ENCODE data around the gene CCNDBP1. TPM values are rescaled to one million over a fixed set of nuclear protein-coding genes. Genes with fewer than 3 reads are reported as not detected.
"Not testable (repeated sequence)": the region's sequence is repeated elsewhere in the genome, so short reads cannot be mapped to it uniquely, and the experiment has no call there.

The CCNDBP1 gene
- polyA plus RNA-seq, 1 donor: 41.8 TPM

DNA sequence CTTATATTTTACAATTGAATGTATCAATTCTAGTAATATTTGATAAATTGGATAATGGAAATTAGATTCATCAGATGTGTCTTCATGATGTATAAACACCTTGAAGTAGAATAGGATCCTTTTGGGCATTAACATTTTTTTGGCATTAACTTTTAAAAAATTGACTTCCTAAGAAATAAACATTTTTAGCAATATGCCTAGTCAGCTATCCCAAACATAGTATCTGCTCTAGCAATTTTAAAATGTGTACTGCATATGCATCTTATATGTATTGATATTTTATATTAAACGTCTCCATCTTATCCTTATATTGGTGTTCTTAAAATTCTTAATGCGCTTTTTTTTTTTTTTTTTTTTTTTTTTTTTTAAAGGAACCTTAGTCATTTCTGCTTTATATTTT lies 8.5 kb downstream of the CCNDBP1 start:
- DNase-seq (ENCODE audit: low read depth): no peak

DNA sequence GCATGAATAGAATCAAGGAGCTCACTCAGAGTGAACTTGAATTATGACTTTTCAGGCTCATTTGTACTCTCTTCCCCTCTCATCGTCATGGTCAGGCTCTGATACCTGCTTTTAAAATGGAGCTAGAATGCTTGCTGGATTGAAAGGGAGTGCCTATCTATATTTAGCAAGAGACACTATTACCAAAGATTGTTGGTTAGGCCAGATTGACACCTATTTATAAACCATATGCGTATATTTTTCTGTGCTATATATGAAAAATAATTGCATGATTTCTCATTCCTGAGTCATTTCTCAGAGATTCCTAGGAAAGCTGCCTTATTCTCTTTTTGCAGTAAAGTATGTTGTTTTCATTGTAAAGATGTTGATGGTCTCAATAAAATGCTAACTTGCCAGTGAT lies 9.6 kb downstream of the CCNDBP1 start:
- no peak for DNase-seq (ENCODE audit: low read depth)

DNA sequence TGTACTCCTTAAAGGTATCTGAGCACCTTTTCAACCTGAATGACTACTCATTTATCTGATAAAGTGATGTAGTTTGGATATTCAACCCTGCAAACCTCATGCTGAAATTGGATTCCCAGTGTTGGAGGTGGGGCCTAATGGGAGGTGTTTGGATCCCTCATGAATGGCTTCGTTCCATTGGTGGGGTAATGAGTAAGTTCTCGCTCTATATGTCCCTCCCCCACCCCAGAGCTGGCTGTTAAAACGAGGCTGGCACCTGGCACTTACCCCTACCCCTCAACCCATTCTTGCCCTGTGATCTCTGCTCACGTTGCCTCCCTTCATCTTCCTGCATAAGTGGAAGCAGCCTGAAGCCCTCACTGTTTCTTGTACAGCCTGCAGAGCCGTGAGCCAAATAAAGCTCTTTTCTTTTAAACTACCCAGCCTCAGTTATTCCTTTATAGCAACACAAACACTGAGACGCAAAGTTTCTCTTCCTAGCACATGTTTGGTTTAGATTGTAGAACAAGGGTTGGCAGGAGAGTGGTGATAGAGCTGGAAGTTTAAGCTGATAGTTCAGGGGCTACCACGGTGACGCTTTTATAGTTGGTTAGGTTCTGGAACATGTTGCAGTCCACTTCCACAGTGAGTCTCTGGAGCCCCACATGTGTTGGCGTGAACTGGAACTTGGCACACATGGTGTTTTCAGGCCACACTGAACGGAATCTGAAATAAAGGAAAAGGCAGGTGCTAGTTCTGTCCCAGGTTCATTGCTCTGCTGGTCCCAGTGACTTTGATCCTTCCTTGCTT lies 11.8 kb downstream of the CCNDBP1 start:
- DNase-seq (ENCODE audit: low read depth): no peak

DNA sequence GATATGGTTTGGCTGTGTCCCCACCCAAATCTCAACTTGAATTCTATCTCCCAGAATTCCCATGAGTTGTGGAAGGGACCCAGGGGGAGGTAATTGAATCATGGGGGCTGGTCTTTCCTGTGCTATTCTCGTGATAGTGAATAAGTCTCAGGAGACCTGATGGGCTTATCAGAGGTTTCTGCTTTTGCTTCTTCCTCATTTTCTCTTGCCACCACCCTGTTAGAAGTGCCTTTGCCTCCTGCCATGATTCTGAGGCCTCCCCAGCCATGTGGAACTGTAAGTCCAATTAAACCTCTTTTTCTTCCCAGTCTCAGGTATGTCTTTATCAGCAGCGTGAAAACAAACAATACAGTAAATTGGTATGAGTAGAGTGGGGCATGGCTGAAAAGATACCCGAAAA lies 12.6 kb downstream of the CCNDBP1 start:
- not testable (repeated sequence) for DNase-seq (ENCODE audit: low read depth)

DNA sequence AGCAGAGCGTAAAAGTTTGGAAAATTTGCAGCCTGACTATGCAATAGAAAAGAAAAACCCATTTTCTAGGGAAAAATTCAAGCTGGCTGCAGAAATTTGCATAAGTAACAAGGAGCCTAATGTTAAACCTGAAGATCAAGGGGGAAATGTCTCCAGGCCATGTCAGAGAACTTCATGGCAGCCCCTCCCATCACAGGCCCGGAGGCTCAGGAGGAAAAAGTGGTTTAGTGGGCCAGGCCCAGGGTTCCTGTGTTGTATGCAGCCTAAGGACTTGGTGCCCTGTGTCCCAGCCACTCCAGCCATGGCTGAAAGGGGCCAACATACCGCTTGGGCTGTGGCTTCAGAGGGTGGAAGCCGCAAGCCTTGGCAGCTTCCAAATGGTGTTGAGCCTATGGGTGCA lies 13.4 kb downstream of the CCNDBP1 start:
- not testable (repeated sequence) for DNase-seq (ENCODE audit: low read depth)

DNA sequence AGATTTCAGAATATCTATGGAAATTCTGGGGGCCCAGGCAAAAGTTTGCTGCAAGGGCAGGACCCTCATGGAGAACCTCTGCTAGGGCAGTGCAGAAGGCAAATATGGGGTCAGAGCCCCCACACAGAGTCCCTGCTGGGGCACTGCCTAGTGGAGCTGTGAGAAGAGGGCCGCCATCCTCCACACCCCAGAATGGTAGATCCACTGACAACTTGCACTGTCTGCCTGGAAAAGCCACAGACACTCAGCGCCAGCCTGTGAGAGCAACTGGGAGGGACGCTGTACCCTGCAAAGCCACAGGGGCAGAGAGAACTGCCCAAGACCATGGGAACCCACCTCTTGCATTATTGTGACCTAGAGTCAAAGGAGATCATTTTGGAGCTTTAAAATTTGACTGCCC lies 13.8 kb downstream of the CCNDBP1 start:
- DNase-seq (ENCODE audit: low read depth): no peak

DNA sequence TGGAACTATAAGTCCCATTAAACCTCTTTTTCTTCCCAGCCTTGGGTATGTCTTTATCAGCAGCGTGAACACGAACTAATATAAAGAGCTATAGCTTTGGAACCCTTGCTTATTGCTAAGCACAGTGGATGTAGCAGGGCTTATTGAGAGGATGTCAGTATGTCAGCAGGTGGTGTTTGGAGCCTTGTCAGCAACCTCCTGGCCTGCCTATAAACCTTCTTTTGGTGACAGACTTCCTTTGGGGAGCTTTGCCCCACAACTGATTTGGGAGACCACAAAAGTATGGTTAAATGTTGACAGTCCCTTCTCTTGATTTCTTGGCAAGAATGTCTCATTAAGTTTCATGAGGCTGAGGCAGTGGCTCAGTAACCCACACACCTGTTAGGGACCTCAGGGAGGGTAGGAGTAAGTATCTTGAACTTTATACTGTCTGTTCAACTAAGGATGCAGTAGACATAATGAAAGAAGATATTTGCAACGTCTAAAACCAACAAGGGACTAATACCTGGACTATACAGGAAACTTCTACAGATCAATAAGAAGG lies 14.8 kb downstream of the CCNDBP1 start:
- DNase-seq (ENCODE audit: low read depth): no peak

DNA sequence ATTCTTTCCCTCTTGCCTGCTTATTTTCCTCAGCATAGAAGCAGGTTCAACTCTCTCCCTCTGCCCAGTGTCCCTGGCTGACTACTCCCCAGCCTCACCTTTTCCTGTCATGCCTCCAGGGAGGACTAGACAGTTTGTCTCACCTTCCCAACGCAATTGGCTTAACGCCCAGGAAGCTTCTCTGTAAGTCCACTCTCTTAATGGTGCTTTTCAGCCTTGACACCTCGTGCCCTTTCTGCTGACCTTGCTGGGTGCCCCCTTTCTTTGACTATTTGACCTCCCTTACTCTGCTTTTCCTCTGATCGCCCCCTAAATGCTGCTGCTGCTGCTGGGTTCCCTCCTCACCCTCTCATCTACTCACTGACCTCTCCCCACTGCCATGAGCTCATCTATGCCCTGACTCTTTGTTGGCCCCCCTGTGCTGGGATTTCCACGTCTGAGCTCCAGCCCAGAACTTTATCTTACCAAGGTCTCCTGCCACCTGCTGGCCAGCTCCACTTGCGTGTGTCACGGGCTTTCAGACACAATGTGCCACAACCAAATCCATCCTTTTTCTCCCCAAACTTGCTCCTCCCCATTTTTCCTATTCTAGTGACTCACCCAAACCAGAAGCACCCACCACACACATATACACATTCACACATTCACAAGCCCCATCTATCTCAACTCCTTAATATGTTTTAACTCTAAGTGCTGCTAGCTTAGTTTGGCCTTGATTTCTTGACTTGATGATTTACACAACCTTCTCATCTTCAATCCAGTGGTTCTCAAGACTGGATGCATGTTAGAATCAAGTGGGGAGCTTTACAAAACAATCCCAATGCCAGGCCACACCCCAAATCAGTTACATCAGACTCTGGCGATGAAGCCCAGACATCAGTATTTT lies 19.1 kb downstream of the CCNDBP1 start:
- DNase-seq (ENCODE audit: low read depth): no peak

DNA sequence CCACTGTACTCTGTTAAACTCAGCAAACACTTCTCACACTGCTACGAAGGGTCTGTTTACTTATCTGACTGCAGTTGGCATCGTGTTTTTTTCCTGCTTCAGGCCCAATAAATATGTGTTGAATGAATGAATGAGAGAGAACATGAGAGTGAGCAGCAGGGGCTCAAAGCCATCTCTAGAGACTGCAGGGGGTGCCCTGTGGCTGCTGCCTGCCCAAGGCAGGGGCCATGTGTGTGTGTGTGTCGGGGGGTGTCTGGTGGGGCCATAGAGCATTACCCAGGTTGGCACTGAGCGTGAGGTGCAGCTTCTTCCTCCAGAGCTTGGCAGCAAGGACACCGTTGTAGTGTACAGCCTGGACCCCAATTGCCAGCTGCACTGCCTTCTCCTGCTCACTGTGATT lies 20.9 kb downstream of the CCNDBP1 start:
- no peak for DNase-seq (ENCODE audit: low read depth)

DNA sequence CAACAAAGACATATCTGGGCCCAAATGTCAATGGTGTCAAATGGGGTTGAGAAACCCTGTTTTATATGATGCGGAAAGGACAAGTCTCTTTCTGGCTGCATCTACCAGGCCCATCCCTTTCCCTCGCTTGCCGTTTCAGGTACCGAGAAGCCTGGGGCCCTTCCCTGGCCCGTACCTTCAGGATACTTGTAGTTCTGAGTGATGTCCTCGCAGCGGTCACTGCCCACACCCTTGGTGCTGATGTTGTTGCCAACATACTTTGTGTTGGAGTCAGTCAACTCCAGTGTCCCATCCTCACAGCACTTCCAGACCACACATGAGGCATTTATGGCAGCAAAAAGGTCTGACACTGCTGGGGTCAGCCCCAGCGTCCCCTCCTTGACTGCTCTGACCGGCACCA lies 21.8 kb downstream of the CCNDBP1 start:
- no peak for DNase-seq (ENCODE audit: low read depth)

DNA sequence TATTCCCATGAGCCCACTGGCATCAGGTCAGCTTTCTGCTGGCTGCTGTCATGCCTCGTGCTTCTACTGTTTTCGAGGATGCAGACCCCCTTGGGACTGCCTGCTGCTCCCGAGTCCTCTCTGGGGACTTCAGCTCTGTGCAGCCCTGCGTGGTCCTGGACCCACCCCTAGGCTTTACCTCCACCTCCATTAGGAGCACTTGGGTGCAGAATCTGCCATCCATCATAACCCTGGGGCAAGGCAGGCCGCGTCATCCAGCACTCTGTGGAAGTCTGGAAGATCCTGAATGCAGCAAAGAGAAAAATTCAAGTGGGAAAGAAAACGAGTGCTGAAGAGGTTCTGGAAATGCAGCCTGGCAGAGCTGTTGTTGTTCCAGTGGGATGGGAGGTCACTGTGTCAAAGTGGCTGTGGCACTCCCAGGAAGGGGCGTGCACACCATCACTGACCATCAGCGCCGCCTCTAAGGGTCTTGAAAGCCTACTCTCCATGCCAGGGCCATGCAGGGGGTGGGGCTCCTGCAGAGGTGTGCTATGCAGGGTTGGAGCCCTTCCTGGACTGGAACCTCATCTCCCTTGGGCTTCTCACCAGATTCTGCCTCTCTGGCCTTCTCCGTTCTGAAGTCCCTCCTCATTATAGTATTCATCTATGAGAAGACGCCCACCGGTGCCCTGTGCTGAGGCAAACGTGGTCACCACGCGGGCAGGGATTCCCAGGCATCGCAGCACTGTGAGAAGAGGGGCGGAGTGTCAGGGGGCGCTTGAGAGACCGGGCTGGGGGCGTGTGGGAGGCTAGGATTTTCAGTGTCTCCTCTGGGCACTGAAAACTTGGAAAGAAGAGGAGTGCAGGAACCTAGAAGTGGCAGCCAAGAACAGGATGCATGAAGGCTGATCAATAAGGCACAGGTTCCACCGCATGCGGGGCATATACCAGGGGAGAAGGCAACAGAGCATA lies 23.1 kb downstream of the CCNDBP1 start:
- DNase-seq (ENCODE audit: low read depth): no peak

DNA sequence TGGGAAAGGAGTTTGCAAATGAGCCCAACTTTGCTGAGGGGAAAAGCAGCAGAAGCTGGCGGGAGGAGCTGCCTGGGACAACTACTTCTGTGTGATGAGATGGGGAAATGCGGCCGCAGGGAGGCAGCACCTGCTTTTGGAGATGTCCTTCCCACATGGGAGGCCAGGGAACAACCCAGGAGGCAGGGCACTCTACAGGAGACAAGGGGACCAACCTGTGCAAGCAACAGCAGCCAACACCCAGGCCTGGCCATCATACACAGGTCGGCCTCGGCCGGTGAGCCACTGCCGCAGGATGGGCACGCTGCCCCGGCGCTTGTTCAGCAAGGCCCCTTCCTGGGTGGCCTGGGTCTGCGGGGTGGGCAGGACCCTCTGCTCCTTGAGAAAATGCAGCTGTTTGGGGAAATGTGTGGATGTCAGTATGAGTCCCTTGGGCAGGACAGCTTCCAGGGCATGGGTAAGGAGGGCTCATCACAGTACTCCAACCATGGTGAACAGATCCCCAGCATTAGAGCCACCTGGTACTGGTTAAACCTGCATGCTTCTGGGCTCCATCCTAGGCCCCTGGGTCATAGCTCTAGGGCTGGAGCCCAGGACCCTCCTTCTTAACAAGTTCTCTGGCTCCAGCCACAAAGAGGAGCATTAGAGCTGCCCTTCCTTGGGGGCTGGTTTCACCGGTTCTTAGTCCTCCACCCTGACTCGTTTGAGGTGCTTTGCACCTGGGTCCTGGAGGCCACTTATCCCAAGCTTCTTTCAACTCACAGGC lies 24.0 kb downstream of the CCNDBP1 start:
- no peak for DNase-seq (ENCODE audit: low read depth)

DNA sequence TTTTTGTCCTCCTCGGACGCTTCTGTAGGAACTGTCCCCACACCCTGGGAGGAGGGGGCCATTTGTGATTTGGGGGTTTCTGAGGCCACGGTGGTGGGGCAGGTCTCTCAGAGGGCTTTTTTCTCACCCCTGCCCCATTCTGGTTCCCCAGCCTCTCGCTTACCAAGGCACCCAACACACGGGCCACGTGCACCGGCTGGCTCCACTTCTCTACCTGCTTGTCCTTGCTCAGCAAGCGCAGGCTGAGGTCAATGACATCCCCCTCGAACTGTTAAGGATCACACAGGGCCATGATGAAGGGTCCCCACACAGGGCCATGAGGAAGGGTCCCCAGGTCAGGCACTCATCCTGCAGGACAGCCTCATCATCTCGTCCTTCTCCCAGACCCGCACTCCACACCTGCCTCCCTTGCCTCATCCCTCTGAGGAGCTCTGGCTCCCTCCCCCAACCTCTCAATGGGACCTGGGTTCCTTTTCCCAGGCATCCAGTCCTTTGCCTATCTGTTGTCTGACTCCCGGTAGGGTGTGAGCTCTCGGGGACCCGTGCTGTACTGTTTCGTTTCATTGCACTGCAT lies 25.1 kb downstream of the CCNDBP1 start:
- no peak for DNase-seq (ENCODE audit: low read depth)

DNA sequence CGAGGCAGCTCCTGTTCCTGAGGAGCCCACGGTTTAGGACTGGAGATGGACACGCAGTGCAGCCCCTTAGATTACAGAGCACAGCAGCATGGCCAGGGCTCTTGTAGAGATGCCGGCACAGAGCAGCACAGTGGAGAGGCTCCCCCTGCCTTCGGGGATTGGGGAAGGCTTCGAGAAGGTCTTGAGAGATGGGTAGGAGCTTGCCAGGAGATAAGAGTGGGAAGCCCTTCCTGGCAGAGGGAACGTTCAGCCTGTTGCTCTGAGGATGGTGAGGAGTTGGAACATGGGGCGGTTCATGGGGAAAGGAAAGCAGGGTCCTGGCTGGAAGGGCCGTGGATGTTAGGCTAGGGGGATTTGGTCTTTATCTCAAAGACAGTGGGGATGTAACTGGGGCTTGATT lies 25.6 kb downstream of the CCNDBP1 start:
- DNase-seq (ENCODE audit: low read depth): no peak

DNA sequence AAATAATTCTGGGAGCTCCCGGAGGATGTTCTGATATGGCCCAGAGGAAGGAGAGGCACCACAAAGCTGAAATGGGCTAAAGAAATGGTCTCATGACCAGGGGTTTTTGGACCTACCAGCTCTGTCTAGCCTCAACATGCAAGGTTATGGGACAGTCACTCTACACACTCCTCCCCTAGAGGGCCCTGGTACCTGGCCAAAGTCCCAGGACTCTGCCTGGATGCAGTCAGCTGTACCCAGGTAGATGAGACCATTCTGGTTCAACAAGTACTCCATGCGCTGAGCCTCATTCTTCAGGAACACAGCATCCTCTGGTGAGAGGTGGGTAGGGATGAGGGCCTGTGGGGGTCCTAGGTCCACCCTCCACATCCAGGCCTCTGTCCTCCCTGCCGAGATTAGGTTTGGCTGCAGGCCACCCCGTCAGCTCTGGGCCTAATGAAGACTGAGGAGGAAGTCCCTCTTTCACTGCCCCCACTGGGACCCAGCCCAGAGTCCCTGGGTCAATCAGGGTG lies 26.1 kb downstream of the CCNDBP1 start:
- DNase-seq (ENCODE audit: low read depth): no peak

DNA sequence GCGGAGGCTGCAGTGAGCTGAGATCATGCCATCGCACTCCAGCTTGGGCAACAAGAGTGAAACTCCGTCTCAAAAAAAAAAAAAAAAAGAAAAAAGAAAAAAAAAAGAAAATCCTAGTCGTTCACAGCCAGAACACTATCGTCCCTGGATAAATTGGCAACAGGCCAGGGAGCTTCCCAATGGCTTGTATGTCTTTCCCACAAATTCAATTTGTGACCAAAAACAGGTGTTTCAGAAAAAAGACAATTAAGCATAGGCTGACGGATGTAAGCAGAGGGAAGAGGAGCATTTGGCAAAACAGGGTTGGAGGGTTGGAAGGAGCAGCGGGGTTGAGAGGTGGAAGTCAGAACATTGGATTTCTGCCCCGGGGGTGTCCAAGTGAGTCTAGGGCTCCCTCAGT lies 27.1 kb downstream of the CCNDBP1 start:
- no peak for DNase-seq (ENCODE audit: low read depth)

DNA sequence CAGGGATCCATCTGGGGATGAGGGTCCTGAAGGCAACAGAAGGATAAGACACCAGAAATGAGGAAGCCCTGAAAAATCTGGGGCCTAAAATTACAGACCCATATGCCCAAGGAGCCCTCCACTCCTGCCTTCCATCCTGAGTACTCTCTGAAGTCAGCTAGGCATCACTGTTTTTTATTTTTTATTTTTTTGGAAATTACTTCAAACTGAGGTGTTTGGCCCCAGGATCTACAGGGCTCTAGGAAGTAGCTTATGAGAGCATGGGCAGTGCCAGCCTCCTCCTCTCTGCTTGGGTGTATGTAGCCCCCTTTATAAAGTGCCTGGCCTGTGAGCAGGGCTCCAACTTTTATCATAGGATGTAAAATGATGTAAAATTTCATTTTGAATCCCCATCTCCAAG lies 27.7 kb downstream of the CCNDBP1 start:
- DNase-seq (ENCODE audit: low read depth): no peak

DNA sequence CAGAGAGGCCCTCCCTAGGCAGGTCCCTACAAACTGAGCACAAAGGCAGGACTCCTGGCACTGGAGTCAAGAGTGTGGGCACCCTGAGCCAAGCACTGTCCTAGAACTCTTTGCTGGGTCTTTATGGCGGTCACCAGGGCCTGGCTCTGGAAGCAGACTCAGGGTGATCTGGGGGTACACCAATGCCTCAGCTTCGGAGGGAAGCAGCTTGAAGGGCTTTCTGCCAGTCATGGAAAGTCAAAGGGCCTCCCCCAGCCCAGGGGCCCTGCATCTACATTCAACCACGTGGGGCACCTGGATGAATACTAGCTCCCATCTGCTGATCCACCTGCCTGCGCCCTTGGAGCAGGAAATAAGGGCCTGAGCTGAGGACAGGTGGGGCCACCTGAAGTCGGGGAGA lies 28.3 kb downstream of the CCNDBP1 start:
- DNase-seq (ENCODE audit: low read depth): no peak

DNA sequence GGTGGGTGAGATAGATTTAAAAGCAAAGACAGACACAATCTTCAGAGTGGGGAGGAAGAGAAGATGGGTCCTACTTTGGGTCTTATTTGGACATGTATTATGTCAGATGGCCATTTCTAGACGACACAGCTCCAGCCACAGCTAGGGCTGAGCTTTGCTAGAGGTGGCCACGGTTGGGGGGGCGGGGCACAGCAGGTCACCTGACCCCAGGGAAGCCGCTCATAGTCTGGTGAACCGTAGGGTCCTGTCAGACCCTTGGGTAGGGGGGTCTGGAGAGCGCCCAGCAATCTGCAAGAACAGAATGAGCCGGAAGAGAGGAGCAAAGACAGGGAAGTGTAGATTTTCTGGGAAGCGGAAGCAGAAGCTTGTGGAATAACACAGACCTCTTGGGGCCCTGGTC lies 29.0 kb downstream of the CCNDBP1 start:
- no peak for DNase-seq (ENCODE audit: low read depth)

DNA sequence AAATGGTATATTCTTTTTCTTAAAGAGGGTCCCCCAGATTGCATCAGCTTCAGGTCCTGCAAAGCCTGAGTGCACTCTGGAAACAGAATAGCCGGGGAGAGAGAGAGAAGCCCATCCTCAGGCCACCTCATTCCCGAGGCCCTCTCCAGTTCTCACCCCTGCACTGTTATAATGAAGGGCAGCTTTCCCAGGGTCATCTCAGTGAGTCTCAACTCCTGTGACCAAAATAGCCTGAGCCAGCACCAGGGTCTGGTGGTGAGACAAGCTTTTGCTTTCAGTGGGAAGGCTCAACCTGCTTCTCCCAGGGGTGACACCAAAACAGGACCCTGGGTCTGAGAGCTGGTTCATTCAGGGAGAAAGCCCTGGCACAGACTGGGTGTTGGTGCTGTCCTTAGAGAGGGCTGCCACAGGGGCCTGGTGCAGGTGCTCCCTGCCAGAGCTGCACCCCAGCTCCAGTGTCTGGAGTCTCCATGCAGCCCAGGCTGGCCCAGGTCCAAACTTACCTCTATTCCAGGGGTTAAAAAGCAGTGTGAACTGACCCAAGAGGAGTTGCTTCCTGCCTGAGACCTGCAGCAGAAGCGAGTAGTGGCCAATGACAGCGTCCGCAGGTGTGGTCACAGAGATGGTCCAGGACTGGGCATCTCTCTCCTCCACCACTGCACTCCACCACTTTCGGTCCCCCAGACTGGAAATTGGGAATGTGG lies 29.5 kb downstream of the CCNDBP1 start:
- no peak for DNase-seq (ENCODE audit: low read depth)

Data from forelimb muscle (tissue), 1 donor.